Measurements from ENCODE around the gene CAP1.
"Not testable (repeated sequence)": the region's sequence is repeated elsewhere in the genome, so short reads cannot be mapped to it uniquely, and the experiment has no call there.

Gene CAP1

GRCh38 chr1:40034869-40035268 is 5.7 kb upstream of the CAP1 start:
- Histone ChIP-seq H3K9me3 (ENCODE audit: control insufficient read depth in 1 of 2, low read length in 2 of 2) (no peaks in the 10 kb centered on the region), H3K27me3 (ENCODE audit: low read depth, low read length) (no peaks in the 10 kb centered on the region), H3K4me1 (ENCODE audit: control insufficient read depth in 1 of 2, insufficient read depth in 2 of 2, low read length in 2 of 2) (peaks cover 28 to 29% of the 10 kb centered on the region in 2 donors), H3K27ac (ENCODE audit: low read length) (no peak overlapping the region), H3K36me3 (ENCODE audit: control insufficient read depth in 1 of 2, insufficient read depth in 2 of 2, low read length in 2 of 2) (peaks cover 0 to 3% of the 10 kb centered on the region in 2 donors), H3K4me3 (ENCODE audit: low read depth in 1 of 2, low read length in 2 of 2) (no peak overlapping the region)

GRCh38 chr1:40036574-40036973 is 4.0 kb upstream of the CAP1 start:
- peaks cover 28 to 33% of the 10 kb centered on the region in 2 donors for H3K4me1 ChIP-seq (ENCODE audit: control insufficient read depth in 1 of 2, insufficient read depth in 2 of 2, low read length in 2 of 2)

GRCh38 chr1:40037254-40037653 is 3.3 kb upstream of the CAP1 start:
- not testable (repeated sequence) for H3K4me3 ChIP-seq (ENCODE audit: low read depth in 1 of 2, low read length in 2 of 2); H3K9me3 ChIP-seq (ENCODE audit: control insufficient read depth in 1 of 2, low read length in 2 of 2); H3K36me3 ChIP-seq (ENCODE audit: control insufficient read depth in 1 of 2, insufficient read depth in 2 of 2, low read length in 2 of 2); H3K27ac ChIP-seq (ENCODE audit: low read length); H3K27me3 ChIP-seq (ENCODE audit: low read depth, low read length)
- H3K4me1 ChIP-seq (ENCODE audit: control insufficient read depth in 1 of 2, insufficient read depth in 2 of 2, low read length in 2 of 2), result peaks cover 28 to 40% of the 10 kb centered on the region in 2 donors

More at GRCh38 chr1:40036574-40036973, 4.0 kb upstream of the CAP1 start:
- no peak overlapping the region for H3K4me3 ChIP-seq (ENCODE audit: low read depth in 1 of 2, low read length in 2 of 2)
- H3K9me3 ChIP-seq (ENCODE audit: control insufficient read depth in 1 of 2, low read length in 2 of 2), result no peaks in the 10 kb centered on the region
- H3K36me3 ChIP-seq (ENCODE audit: control insufficient read depth in 1 of 2, insufficient read depth in 2 of 2, low read length in 2 of 2), result peaks cover 0 to 7% of the 10 kb centered on the region in 2 donors
- peak overlapping the region; percentile 72 for H3K27ac ChIP-seq (ENCODE audit: low read length)
- no peaks in the 10 kb centered on the region for H3K27me3 ChIP-seq (ENCODE audit: low read depth, low read length)

- no peaks in the 10 kb centered on the region for H3K9me3 ChIP-seq (ENCODE audit: control insufficient read depth in 1 of 2, low read length in 2 of 2)
- peaks cover 28 to 54% of the 10 kb centered on the region in 2 donors for H3K4me1 ChIP-seq (ENCODE audit: control insufficient read depth in 1 of 2, insufficient read depth in 2 of 2, low read length in 2 of 2)
- peak overlapping the region in 1 of 2 donors; percentile 98 for H3K4me3 ChIP-seq (ENCODE audit: low read depth in 1 of 2, low read length in 2 of 2)
- H3K27ac ChIP-seq (ENCODE audit: low read length), result peak overlapping the region; percentile 100
- H3K27me3 ChIP-seq (ENCODE audit: low read depth, low read length), result no peaks in the 10 kb centered on the region
- peaks cover 0 to 7% of the 10 kb centered on the region in 2 donors for H3K36me3 ChIP-seq (ENCODE audit: control insufficient read depth in 1 of 2, insufficient read depth in 2 of 2, low read length in 2 of 2)
These were observed 1.8 kb upstream of the CAP1 start for GRCh38 chr1:40038697-40039096.

GRCh38 chr1:40039245-40039756 is 1.2 kb upstream of the CAP1 start:
- Histone ChIP-seq H3K4me1 (ENCODE audit: control insufficient read depth in 1 of 2, insufficient read depth in 2 of 2, low read length in 2 of 2) (peaks cover 28 to 60% of the 10 kb centered on the region in 2 donors), H3K27ac (ENCODE audit: low read length) (peak overlapping the region; percentile 100), H3K4me3 (ENCODE audit: low read depth in 1 of 2, low read length in 2 of 2) (peak overlapping the region; percentile 93 to 98), H3K9me3 (ENCODE audit: control insufficient read depth in 1 of 2, low read length in 2 of 2) (no peaks in the 10 kb centered on the region), H3K36me3 (ENCODE audit: control insufficient read depth in 1 of 2, insufficient read depth in 2 of 2, low read length in 2 of 2) (peaks cover 0 to 7% of the 10 kb centered on the region in 2 donors), H3K27me3 (ENCODE audit: low read depth, low read length) (no peaks in the 10 kb centered on the region)

- Histone ChIP-seq H3K27ac (ENCODE audit: low read length) (peak overlapping the region; percentile 100), H3K27me3 (ENCODE audit: low read depth, low read length) (no peaks in the 10 kb centered on the region), H3K4me3 (ENCODE audit: low read depth in 1 of 2, low read length in 2 of 2) (peak overlapping the region; percentile 93 to 98), H3K36me3 (ENCODE audit: control insufficient read depth in 1 of 2, insufficient read depth in 2 of 2, low read length in 2 of 2) (peaks cover 0 to 7% of the 10 kb centered on the region in 2 donors), H3K9me3 (ENCODE audit: control insufficient read depth in 1 of 2, low read length in 2 of 2) (no peaks in the 10 kb centered on the region), H3K4me1 (ENCODE audit: control insufficient read depth in 1 of 2, insufficient read depth in 2 of 2, low read length in 2 of 2) (peaks cover 22 to 65% of the 10 kb centered on the region in 2 donors)
These were observed 595 bp upstream of the CAP1 start for GRCh38 chr1:40039757-40040510.

- Histone ChIP-seq H3K36me3 (ENCODE audit: control insufficient read depth in 1 of 2, insufficient read depth in 2 of 2, low read length in 2 of 2) (peaks cover 0 to 7% of the 10 kb centered on the region in 2 donors), H3K27ac (ENCODE audit: low read length) (peak overlapping the region; percentile 98), H3K4me1 (ENCODE audit: control insufficient read depth in 1 of 2, insufficient read depth in 2 of 2, low read length in 2 of 2) (peaks cover 15 to 65% of the 10 kb centered on the region in 2 donors), H3K27me3 (ENCODE audit: low read depth, low read length) (no peaks in the 10 kb centered on the region), H3K9me3 (ENCODE audit: control insufficient read depth in 1 of 2, low read length in 2 of 2) (no peaks in the 10 kb centered on the region), H3K4me3 (ENCODE audit: low read depth in 1 of 2, low read length in 2 of 2) (peak overlapping the region; percentile 98 to 100)
These were observed 923 bp downstream of the CAP1 start for GRCh38 chr1:40041466-40041838.

GRCh38 chr1:40042341-40042740 is 1.8 kb downstream of the CAP1 start:
- Histone ChIP-seq H3K36me3 (ENCODE audit: control insufficient read depth in 1 of 2, insufficient read depth in 2 of 2, low read length in 2 of 2) (peaks cover 0 to 7% of the 10 kb centered on the region in 2 donors), H3K27me3 (ENCODE audit: low read depth, low read length) (no peaks in the 10 kb centered on the region), H3K4me3 (ENCODE audit: low read depth in 1 of 2, low read length in 2 of 2) (peak overlapping the region; percentile 58 to 98), H3K27ac (ENCODE audit: low read length) (peak overlapping the region; percentile 68), H3K9me3 (ENCODE audit: control insufficient read depth in 1 of 2, low read length in 2 of 2) (no peaks in the 10 kb centered on the region), H3K4me1 (ENCODE audit: control insufficient read depth in 1 of 2, insufficient read depth in 2 of 2, low read length in 2 of 2) (peaks cover 11 to 66% of the 10 kb centered on the region in 2 donors)

- H3K27me3 ChIP-seq (ENCODE audit: low read depth, low read length), result no peaks in the 10 kb centered on the region
- no peaks in the 10 kb centered on the region for H3K9me3 ChIP-seq (ENCODE audit: control insufficient read depth in 1 of 2, low read length in 2 of 2)
- peaks cover 9 to 68% of the 10 kb centered on the region in 2 donors for H3K4me1 ChIP-seq (ENCODE audit: control insufficient read depth in 1 of 2, insufficient read depth in 2 of 2, low read length in 2 of 2)
- H3K4me3 ChIP-seq (ENCODE audit: low read depth in 1 of 2, low read length in 2 of 2), result no peak overlapping the region
- H3K36me3 ChIP-seq (ENCODE audit: control insufficient read depth in 1 of 2, insufficient read depth in 2 of 2, low read length in 2 of 2), result peaks cover 0 to 7% of the 10 kb centered on the region in 2 donors
- peak overlapping the region; percentile 2 for H3K27ac ChIP-seq (ENCODE audit: low read length)
These were observed 3.6 kb downstream of the CAP1 start for GRCh38 chr1:40044110-40044509.

- H3K36me3 ChIP-seq (ENCODE audit: control insufficient read depth in 1 of 2, insufficient read depth in 2 of 2, low read length in 2 of 2), result peaks cover under 1 to 5% of the 10 kb centered on the region in 2 donors
- H3K4me1 ChIP-seq (ENCODE audit: control insufficient read depth in 1 of 2, insufficient read depth in 2 of 2, low read length in 2 of 2), result peaks cover 6 to 76% of the 10 kb centered on the region in 2 donors
- H3K4me3 ChIP-seq (ENCODE audit: low read depth in 1 of 2, low read length in 2 of 2), result no peak overlapping the region
- no peaks in the 10 kb centered on the region for H3K9me3 ChIP-seq (ENCODE audit: control insufficient read depth in 1 of 2, low read length in 2 of 2)
- no peaks in the 10 kb centered on the region for H3K27me3 ChIP-seq (ENCODE audit: low read depth, low read length)
- H3K27ac ChIP-seq (ENCODE audit: low read length), result no peak overlapping the region
These were observed 4.7 kb downstream of the CAP1 start for GRCh38 chr1:40045182-40045581.

GRCh38 chr1:40045766-40046165 is 5.2 kb downstream of the CAP1 start:
- Histone ChIP-seq H3K27me3 (ENCODE audit: low read depth, low read length) (no peaks in the 10 kb centered on the region), H3K9me3 (ENCODE audit: control insufficient read depth in 1 of 2, low read length in 2 of 2) (no peaks in the 10 kb centered on the region), H3K27ac (ENCODE audit: low read length) (no peak overlapping the region), H3K4me1 (ENCODE audit: control insufficient read depth in 1 of 2, insufficient read depth in 2 of 2, low read length in 2 of 2) (peaks cover 6 to 81% of the 10 kb centered on the region in 2 donors), H3K4me3 (ENCODE audit: low read depth in 1 of 2, low read length in 2 of 2) (no peak overlapping the region), H3K36me3 (ENCODE audit: control insufficient read depth in 1 of 2, insufficient read depth in 2 of 2, low read length in 2 of 2) (peaks cover 0 to 7% of the 10 kb centered on the region in 2 donors)

Data from muscle layer of duodenum (tissue), 2 donors.